HG02884 (cell line): ENCODE measurements around the gene NR1I2.

Experiments used
- ATAC-seq: cut with Tn5 transposase; IDR thresholded peaks from one replicate; pipeline ENCODE4 v1.9.1; 2021; ENCODE audit warnings: mild to moderate bottlenecking, moderate library complexity; ENCODE audit not compliant: unreplicated experiment

The NR1I2 gene

DNA sequence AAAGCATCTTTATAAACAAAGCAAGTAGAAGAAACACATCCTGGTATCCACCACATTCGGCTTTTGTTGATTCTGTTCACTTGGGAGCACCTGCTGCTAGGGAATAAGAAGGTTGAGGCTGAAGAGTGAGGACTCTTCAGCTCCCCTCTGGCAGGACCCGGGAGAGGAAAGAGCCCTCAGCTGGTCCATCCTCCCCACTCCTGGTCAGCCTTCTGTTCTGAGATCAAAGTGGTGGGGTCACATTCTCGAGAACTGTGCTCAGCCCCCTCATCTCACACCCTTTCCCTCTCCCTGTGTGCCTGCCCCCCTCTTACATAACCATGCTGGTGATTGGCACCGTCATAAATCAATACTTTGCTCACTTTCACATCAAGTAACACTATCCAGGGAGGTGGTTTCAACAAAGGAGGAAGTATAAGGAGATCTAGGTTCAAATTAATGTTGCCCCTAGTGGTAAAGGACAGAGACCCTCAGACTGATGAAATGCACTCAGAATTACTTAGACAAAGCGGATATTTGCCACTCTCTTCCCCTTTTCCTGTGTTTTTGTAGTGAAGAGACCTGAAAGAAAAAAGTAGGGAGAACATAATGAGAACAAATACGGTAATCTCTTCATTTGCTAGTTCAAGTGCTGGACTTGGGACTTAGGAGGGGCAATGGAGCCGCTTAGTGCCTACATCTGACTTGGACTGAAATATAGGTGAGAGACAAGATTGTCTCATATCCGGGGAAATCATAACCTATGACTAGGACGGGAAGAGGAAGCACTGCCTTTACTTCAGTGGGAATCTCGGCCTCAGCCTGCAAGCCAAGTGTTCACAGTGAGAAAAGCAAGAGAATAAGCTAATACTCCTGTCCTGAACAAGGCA is at the start of gene NR1I2:
Gene NR1I2 (plus strand): TSS at position 772 of the 869 bp plus-strand sequence.
- ATAC-seq: no peak

DNA sequence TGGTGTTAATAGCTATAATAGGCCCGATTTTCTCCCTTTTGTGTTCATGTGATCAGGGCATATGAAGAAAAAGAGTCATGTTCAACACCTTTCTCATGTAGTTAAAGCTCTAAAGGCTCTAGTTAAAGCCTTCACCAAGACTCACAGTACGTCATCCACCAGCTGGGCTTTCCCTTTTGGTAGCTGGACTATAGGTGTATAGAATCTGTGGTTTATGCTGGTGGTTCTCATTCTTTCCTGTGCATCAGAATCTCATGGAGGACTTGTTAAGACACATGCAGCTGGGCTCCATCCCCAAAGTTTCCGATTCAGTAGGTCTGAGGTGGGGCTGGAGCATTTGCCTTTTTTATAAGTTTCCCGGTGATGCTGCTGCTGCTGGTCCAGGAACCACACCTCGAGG is 48.1 kb upstream of the NR1I2 start:
- no peak for ATAC-seq

DNA sequence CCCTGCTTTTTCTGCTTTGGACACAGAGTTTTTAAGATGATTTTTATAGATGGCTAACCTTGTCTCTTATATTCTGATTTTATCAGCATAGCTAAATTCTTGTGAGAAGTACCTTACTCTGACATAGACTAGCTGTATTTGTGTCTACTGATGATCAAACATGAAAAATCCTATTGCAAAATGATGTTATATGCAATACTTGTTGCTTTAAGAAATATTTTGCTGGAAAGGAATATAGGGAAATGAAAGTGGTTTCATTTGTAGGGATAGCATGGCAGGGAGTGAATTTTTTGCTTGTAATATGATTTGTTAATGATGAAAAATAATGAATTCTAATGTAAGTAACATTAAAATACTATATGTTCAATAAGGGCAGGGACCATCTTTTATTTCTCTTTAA is 43.2 kb upstream of the NR1I2 start:
- no peak for ATAC-seq

- ATAC-seq: no peak
Measured at GRCh38 chr3:119741657-119742590, 40.0 kb upstream of the NR1I2 start.

GRCh38 chr3:119743921-119744320 is 38.0 kb upstream of the NR1I2 start:
- no peak for ATAC-seq

GRCh38 chr3:119745942-119746341 is 36.0 kb upstream of the NR1I2 start:
- ATAC-seq: no peak

DNA sequence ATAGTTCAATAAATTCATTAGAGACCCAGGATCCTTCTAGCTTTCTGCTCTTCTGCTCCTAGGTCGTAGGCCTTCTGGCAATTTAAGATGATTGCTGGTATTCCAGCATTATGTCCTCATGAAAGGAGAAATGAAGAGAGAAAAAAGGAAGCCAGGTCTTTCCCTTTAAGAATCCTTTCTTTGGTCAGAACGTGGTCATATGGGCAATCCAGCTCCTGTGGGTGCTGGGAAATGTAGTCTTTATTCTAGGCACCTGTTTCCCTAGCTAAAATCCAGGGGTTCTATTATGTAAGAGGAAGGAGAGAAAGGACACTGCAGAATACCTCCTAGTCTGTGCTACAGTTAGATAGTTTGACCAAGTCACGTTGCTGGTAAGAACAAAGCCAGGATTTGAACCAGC is 35.5 kb upstream of the NR1I2 start:
- ATAC-seq: no peak

- ATAC-seq: no peak
Measured at GRCh38 chr3:119747357-119747756, 34.5 kb upstream of the NR1I2 start.

DNA sequence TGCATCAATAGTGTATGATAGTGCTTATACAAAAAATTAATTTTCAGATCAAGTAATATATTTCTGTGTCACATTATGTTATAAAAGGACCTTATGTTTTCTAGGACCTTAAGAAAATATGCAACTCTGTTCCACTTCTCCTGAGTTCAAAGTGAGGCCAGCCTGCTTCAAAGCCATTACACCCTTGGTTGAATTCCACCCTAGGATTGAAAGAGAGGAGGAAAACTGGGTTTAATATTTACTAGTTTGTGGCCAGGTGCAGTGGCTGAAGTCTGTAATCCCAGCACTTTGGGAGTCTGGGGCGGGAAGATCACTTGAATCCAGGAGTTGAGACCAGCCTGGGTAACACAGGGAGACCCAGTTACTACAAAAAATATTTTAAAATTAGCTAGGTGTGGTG is 32.9 kb upstream of the NR1I2 start:
- no peak for ATAC-seq

- no peak for ATAC-seq
Measured at GRCh38 chr3:119751423-119751822, 30.5 kb upstream of the NR1I2 start.

GRCh38 chr3:119759962-119760361 is 21.9 kb upstream of the NR1I2 start:
- peak; percentile 84 for ATAC-seq

- ATAC-seq: no peak
Measured at GRCh38 chr3:119762876-119763275, 19.0 kb upstream of the NR1I2 start.

- ATAC-seq: no peak
Measured at GRCh38 chr3:119763466-119763865, 18.4 kb upstream of the NR1I2 start.

DNA sequence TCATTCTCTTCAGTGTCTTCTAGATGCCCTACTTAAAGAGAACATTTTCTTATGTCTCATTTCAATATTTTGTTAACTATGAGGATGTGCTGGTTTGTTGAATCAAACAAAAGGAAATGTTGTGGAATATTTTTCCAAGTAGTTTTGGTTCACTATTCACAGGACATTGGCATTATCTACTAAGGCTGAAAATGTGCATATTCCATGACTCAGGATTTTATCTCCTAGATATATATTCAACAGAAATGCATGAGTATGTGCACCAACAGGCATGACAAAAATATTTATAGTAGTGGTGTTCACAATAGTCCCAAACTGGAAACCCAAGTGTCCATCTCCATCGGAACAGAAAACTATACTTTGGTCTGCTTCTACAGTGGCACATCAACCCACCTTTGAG is 16.7 kb upstream of the NR1I2 start:
- no peak for ATAC-seq

DNA sequence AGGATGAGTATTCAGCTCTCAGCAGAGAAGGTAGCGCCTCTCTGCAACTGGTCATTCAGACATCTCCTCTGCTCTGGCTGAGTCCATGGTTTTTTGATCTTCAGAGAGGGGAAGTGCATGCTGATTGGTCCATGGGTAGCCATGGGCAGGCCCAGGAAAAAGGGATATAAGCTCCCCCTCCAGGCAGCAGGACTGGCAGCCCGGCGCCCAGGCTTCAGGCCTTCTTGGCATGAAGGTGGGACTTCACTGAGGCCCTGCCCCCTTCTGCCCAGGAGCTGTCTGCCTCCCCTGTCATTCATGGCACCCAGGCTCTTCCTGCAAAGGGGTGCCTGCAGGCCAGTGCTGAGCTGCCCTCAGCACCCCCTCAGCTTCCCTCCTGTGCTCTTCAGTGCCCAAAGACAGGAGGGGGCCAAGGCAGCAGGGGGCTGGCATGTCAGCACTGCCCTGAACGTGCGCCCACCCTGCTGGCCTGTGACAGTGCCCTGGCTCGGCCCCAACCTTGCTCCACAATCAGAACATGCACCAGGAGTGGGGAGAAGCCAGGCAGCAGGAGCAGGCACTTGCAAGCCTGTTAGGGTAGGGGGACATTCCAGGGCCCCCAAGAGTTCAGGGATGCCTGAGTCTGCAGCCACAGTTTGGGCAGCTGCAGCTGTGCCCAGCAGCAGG is 13.8 kb upstream of the NR1I2 start:
- no peak for ATAC-seq

GRCh38 chr3:119768668-119769393 is 13.1 kb upstream of the NR1I2 start:
- ATAC-seq: no peak

- no peak for ATAC-seq
Measured at GRCh38 chr3:119769394-119770149, 12.3 kb upstream of the NR1I2 start.

DNA sequence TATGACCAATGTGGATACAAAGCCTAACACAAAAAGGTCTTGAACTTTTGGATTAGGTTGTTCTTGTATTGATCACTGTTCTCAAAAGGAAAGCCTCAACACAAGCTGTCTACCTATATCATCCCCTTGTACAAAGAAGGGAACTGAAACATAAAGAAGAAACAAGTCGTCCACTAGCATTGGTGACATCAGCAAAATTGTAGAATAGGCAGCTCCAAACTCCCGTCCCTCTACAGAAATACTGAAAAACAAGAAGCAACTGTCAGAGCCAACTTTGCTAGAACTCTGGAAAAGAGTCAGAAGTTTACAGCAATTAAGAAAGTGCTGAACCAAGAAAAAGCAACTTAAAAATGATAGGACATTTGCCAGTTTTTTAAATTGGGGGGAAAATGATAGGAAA is 7.5 kb upstream of the NR1I2 start:
- ATAC-seq: peak; percentile 69

DNA sequence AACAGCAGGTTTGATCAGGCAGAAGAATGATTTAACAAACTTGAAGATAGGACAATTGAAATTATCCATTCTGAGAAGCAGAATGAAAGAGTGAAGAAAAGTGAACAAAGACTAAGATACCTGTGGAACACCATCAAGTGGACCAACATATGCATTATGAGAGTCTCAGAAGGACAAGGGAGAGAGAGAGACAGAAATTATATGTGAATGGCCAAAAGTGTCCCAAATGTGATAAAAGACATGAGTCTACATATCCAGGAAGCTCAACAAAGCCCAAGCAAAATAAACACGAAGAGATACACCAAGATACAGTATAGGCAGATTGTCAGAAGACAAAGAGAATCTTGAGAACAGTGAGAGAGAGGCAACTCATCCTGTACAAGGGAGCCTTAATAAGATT is 5.6 kb upstream of the NR1I2 start:
- ATAC-seq: no peak

DNA sequence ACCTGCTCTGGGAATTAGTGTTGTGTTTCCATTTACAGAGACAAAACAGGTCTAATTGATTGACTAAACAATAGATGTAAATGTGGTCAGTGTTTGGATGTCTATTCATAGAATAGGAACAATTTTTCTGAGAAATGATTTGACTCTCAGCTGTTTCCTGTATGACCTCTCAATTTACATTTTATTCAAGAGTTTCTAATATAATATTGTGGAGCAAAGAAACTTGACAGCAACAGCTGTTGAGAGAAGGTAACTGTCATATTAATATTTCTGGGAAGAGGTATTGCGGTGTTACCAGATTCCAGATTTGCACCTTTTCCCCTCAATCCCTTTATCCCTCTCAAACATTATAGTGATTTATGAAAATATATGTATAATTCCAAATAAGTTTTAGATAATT is 3.7 kb upstream of the NR1I2 start:
- ATAC-seq: no peak
